GM12878 (cell line): ENCODE data around the gene JMJD6. TPM values are rescaled to one million over a fixed set of nuclear protein-coding genes. Genes with fewer than 3 reads are reported as not detected.

ENCODE experiments used
- BMI1 ChIP-seq: fragments of 450-650 bp; IDR thresholded peaks from 2 replicates; pipeline ENCODE4 v1.6.1; 2016; ENCODE audit warnings: mild to moderate bottlenecking, moderate library complexity, borderline replicate concordance
- CBX3 ChIP-seq: fragments of 200-600 bp; sonication (generic); IDR thresholded peaks from 2 replicates; pipeline ENCODE4 v1.6.1; 2016; ENCODE audit warnings: low read depth, borderline replicate concordance
- CEBPB ChIP-seq, 2 experiments: fragments of 150-350 bp in 1 of 2; IDR thresholded peaks; 2 replicates each; pipeline ENCODE4 v1.6.1; 2012 to 2014; ENCODE audit warnings: low read depth in 2 of 2, low read length in 2 of 2, borderline replicate concordance in 1 of 2, inconsistent platforms in 1 of 2
- ETV6 ChIP-seq, 2 experiments: fragments of 450-650 bp in 1 of 2; IDR thresholded peaks in 1 of 2; conservative IDR thresholded peaks in 1 of 2; 2 replicates each; pipeline ENCODE4 v1.6.1; 2014; ENCODE audit warnings: antibody characterized with exemption in 1 of 2, borderline replicate concordance in 1 of 2, low read depth in 1 of 2, mild to moderate bottlenecking in 1 of 2, moderate library complexity in 1 of 2
- EZH2 ChIP-seq: IDR thresholded peaks from 2 replicates; pipeline ENCODE4 v1.6.1; 2012; ENCODE audit warnings: low read depth, mild to moderate bottlenecking, control low read depth, inconsistent platforms, low read length, borderline replicate concordance; ENCODE audit not compliant: control insufficient read depth
- FOS ChIP-seq: IDR thresholded peaks from 3 replicates; pipeline ENCODE4 v1.6.1; 2011; ENCODE audit warnings: borderline replicate concordance; ENCODE audit not compliant: insufficient read length; ENCODE audit errors: extremely low read depth
- GATAD2B ChIP-seq: fragments of 450-650 bp; conservative IDR thresholded peaks from 2 replicates; pipeline ENCODE4 v1.6.1; 2017; ENCODE audit warnings: low read depth, mild to moderate bottlenecking, moderate library complexity
- HCFC1 ChIP-seq: fragments of 150-350 bp; IDR thresholded peaks from 2 replicates; pipeline ENCODE4 v1.6.1; 2014; ENCODE audit warnings: low read length
- IKZF1 ChIP-seq: fragments of 450-650 bp; conservative IDR thresholded peaks from 2 replicates; pipeline ENCODE4 v1.6.1; 2017; ENCODE audit warnings: antibody characterized with exemption, mild to moderate bottlenecking
- KDM1A ChIP-seq: fragments of 200-600 bp; sonication (generic); IDR thresholded peaks from 2 replicates; pipeline ENCODE4 v1.6.1; 2016; ENCODE audit warnings: borderline replicate concordance
- MTA3 ChIP-seq: IDR thresholded peaks from 2 replicates; pipeline ENCODE4 v1.6.1; 2012; ENCODE audit warnings: low read length, inconsistent platforms, borderline replicate concordance
- NFIC ChIP-seq: IDR thresholded peaks from 2 replicates; pipeline ENCODE4 v1.6.1; 2012; ENCODE audit warnings: low read depth, mild to moderate bottlenecking, inconsistent platforms, low read length, moderate library complexity
- NR2F1 ChIP-seq: fragments of 450-650 bp; conservative IDR thresholded peaks from 2 replicates; pipeline ENCODE4 v1.6.1; 2017; ENCODE audit warnings: mild to moderate bottlenecking
- PAX8 ChIP-seq: fragments of 450-650 bp; IDR thresholded peaks from 2 replicates; pipeline ENCODE4 v1.6.1; 2017; ENCODE audit warnings: mild to moderate bottlenecking, moderate library complexity
- PML ChIP-seq: IDR thresholded peaks from 2 replicates; pipeline ENCODE4 v1.6.1; 2012; ENCODE audit warnings: low read length, inconsistent platforms
- POLR2AphosphoS2 ChIP-seq: IDR thresholded peaks from 2 replicates; pipeline ENCODE4 v1.6.1; 2011; ENCODE audit warnings: low read depth, mild to moderate bottlenecking, low read length, improper control_type of control experiment, moderate library complexity
- POLR2AphosphoS5 ChIP-seq: IDR thresholded peaks from 2 replicates; pipeline ENCODE4 v1.6.1; 2011; ENCODE audit warnings: mild to moderate bottlenecking, low read length, inconsistent platforms
- RELA ChIP-seq: fragments of 450-650 bp; IDR thresholded peaks from 2 replicates; pipeline ENCODE4 v1.8.0; 2014; ENCODE audit warnings: borderline replicate concordance; ENCODE audit not compliant: partially characterized antibody
- SMAD1 ChIP-seq: fragments of 450-650 bp; IDR thresholded peaks from 2 replicates; pipeline ENCODE4 v1.6.1; 2018; ENCODE audit warnings: mild to moderate bottlenecking, low read depth; ENCODE audit not compliant: partially characterized antibody
- SMAD5 ChIP-seq: IDR thresholded peaks from 2 replicates; pipeline ENCODE4 v1.6.1; 2016; ENCODE audit warnings: antibody characterized with exemption, low read depth
- SMARCA5 ChIP-seq: fragments of 450-650 bp; IDR thresholded peaks from 2 replicates; pipeline ENCODE4 v1.6.1; 2017; ENCODE audit warnings: mild to moderate bottlenecking
- SPI1 ChIP-seq: IDR thresholded peaks from 2 replicates; pipeline ENCODE4 v1.6.1; 2011; ENCODE audit warnings: low read depth, mild to moderate bottlenecking, low read length, moderate library complexity, borderline replicate concordance; ENCODE audit not compliant: insufficient read depth
- SUZ12 ChIP-seq: fragments of 200-600 bp; sonication (generic); IDR thresholded peaks from one replicate; pipeline ENCODE4 v1.6.1; 2018; ENCODE audit warnings: antibody characterized with exemption, mild to moderate bottlenecking; ENCODE audit not compliant: unreplicated experiment
- TCF3 ChIP-seq: IDR thresholded peaks from 2 replicates; pipeline ENCODE4 v1.6.1; 2012; ENCODE audit warnings: low read depth, mild to moderate bottlenecking, low read length, borderline replicate concordance; ENCODE audit not compliant: insufficient read depth
- YY1 ChIP-seq: IDR thresholded peaks from 2 replicates; pipeline ENCODE4 v1.6.1; 2011; ENCODE audit warnings: low read depth, mild to moderate bottlenecking, low read length
- ZNF217 ChIP-seq: fragments of 450-650 bp; IDR thresholded peaks from 2 replicates; pipeline ENCODE4 v1.6.1; 2017; ENCODE audit warnings: antibody characterized with exemption, mild to moderate bottlenecking
- ZNF274 ChIP-seq: IDR thresholded peaks from one replicate; pipeline ENCODE4 v1.8.0; 2011; ENCODE audit not compliant: insufficient read length, insufficient read depth
- polyA plus RNA-seq, 11 experiments: library from polyadenylated mRNA; depleted of rRNA in 4 of 11; unstranded in 6 of 11; stranded (reverse) in 5 of 11; fragments of >200 nt; fragmentation: Nextera tagmentation in 4 of 11; fragmentation: Illumina TruSeq in 1 of 11; extraction: Ambion mirVana in 4 of 11; extraction: Trizol in 1 of 11; gene quantifications; 1 replicate in 1 of 11; 2 replicates in 10 of 11; pipeline versions ENCODE4 v1.2.1 to v1.2.3, GENCODE V29; 2011 to 2016; ENCODE audit warnings: inconsistent platforms in 2 of 11, missing spikeins in 2 of 11, low read depth in 1 of 11
- total RNA-seq, 4 experiments: library from RNA; depleted of rRNA in 3 of 4; stranded (reverse); fragments of >200 nt in 3 of 4; fragmentation: Illumina TruSeq in 1 of 4; extraction: Trizol in 1 of 4; gene quantifications; 2 replicates each; pipeline versions ENCODE4 v1.2.1 to v1.2.3, GENCODE V29; 2013 to 2021
- TF ChIP-seq, protein P1 (sequence below): fragments of 450-650 bp; IDR thresholded peaks from 2 replicates; pipeline ENCODE4 v1.6.1; 2017; ENCODE audit warnings: borderline replicate concordance
- TF ChIP-seq, protein P2 (sequence below): fragments of 450-650 bp; IDR thresholded peaks from 2 replicates; pipeline ENCODE4 v1.6.1; 2016; ENCODE audit warnings: mild to moderate bottlenecking
- TF ChIP-seq, protein P3 (sequence below): IDR thresholded peaks from 2 replicates; pipeline ENCODE4 v1.6.1; 2011; ENCODE audit warnings: borderline replicate concordance, low read depth, mild to moderate bottlenecking, moderate library complexity, low read length; ENCODE audit not compliant: insufficient read depth, poor library complexity, severe bottlenecking

Gene JMJD6
- total and polyA plus RNA-seq, 10 of the 15 experiments (the other 5 are each of a cell fraction or from before 2014, with no cell fraction given), result 1.2 to 36.0 (median 22.2) TPM

DNA sequence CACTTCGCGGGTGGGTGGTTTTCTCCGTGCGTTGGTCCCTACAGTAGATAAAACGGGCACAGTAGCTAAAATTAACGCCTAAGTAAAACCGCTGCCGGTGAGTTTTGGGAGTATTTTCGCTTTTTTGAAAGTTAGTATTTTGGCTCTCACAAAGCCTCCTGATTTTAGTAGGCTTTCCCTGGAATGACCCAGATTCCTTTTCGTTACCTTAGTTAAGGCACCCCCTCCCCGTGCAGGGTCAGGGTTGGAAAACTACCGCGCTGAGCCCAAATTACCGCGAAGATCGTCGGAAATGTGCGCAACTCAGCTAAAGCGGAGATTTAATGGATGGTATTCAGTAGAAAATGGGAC, 54.5 kb downstream of the JMJD6 start (continued):
- TF ChIP-seq BMI1, result no peak
- TF ChIP-seq KDM1A, result no peak
- TF ChIP-seq PML, result 0 out of 2 replicates have a peak, but pooled peaks have one; percentile 72
- no peak for TF ChIP-seq SPI1
- no peak for TF ChIP-seq PAX8
- TF ChIP-seq CEBPB (IDR thresholded peaks at IDR 0.05; ENCODE audit: borderline replicate concordance in 1 of 2, low read depth in 2 of 2, low read length in 2 of 2), result no peak
- no peak for TF ChIP-seq SMARCA5
- TF ChIP-seq, protein P1, sequence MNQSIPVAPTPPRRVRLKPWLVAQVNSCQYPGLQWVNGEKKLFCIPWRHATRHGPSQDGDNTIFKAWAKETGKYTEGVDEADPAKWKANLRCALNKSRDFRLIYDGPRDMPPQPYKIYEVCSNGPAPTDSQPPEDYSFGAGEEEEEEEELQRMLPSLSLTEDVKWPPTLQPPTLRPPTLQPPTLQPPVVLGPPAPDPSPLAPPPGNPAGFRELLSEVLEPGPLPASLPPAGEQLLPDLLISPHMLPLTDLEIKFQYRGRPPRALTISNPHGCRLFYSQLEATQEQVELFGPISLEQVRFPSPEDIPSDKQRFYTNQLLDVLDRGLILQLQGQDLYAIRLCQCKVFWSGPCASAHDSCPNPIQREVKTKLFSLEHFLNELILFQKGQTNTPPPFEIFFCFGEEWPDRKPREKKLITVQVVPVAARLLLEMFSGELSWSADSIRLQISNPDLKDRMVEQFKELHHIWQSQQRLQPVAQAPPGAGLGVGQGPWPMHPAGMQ, result no peak
- TF ChIP-seq HCFC1, result no peak
- TF ChIP-seq, protein P2, sequence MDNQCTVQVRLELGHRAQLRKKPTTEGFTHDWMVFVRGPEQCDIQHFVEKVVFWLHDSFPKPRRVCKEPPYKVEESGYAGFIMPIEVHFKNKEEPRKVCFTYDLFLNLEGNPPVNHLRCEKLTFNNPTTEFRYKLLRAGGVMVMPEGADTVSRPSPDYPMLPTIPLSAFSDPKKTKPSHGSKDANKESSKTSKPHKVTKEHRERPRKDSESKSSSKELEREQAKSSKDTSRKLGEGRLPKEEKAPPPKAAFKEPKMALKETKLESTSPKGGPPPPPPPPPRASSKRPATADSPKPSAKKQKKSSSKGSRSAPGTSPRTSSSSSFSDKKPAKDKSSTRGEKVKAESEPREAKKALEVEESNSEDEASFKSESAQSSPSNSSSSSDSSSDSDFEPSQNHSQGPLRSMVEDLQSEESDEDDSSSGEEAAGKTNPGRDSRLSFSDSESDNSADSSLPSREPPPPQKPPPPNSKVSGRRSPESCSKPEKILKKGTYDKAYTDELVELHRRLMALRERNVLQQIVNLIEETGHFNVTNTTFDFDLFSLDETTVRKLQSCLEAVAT, result no peak
- TF ChIP-seq TCF3, result no peak
- peak; percentile 60 for TF ChIP-seq SMAD1
- TF ChIP-seq EZH2, result no peak
- TF ChIP-seq, protein P3, sequence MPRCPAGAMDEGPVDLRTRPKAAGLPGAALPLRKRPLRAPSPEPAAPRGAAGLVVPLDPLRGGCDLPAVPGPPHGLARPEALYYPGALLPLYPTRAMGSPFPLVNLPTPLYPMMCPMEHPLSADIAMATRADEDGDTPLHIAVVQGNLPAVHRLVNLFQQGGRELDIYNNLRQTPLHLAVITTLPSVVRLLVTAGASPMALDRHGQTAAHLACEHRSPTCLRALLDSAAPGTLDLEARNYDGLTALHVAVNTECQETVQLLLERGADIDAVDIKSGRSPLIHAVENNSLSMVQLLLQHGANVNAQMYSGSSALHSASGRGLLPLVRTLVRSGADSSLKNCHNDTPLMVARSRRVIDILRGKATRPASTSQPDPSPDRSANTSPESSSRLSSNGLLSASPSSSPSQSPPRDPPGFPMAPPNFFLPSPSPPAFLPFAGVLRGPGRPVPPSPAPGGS, result no peak
- TF ChIP-seq RELA, result no peak
- no peak for TF ChIP-seq MTA3
- TF ChIP-seq YY1, result no peak
- no peak for TF ChIP-seq ETV6 (conservative IDR thresholded peaks at IDR 0.05 in 1 of 2, IDR thresholded peaks at IDR 0.05 in 1 of 2; ENCODE audit: borderline replicate concordance in 1 of 2, low read depth in 1 of 2)
- TF ChIP-seq POLR2AphosphoS2, result 0 out of 2 replicates have a peak, but pooled peaks have one; percentile 25
- no peak for TF ChIP-seq ZNF217
- no peak for TF ChIP-seq IKZF1
- TF ChIP-seq NFIC, result peak; percentile 20; the same call in 1 of the 2 replicates
- no peak for TF ChIP-seq GATAD2B
- 0 out of 2 replicates have a peak, but pooled peaks have one; percentile 17 for TF ChIP-seq NR2F1
- peak; percentile 80 for TF ChIP-seq POLR2AphosphoS5
- no peak for TF ChIP-seq SUZ12
- TF ChIP-seq CBX3, result no peak
- TF ChIP-seq SMAD5, result no peak; the same call in 1 of the 2 replicates
- no peak for TF ChIP-seq FOS
- TF ChIP-seq ZNF274, result no peak
